CD4-positive, alpha-beta memory T cell (primary cell): ENCODE results near the gene NAT16. TPM values are rescaled to one million over a fixed set of nuclear protein-coding genes. Genes with fewer than 3 reads are reported as not detected.

Experiments used
- CTCF ChIA-PET: fragments of 350-600 bp; sonication (Branson Sonifier 250); formaldehyde crosslinking; loops from one replicate; lab custom pipeline; 2021; ENCODE audit warnings: inconsistent platforms; ENCODE audit not compliant: partially characterized antibody; lab: Charles Lee
- POLR2A ChIA-PET: fragments of 350-600 bp; sonication (Branson Sonifier 250); formaldehyde crosslinking; loops from one replicate; lab custom pipeline; 2021; ENCODE audit not compliant: partially characterized antibody; lab: Charles Lee
- DNase-seq, 5 donors: peaks; one replicate each; pipeline versions ENCODE4 v3.0.0 to v3.0.0-alpha.2; 2020 to 2022; ENCODE audit warnings: mixed read lengths in 1 of 5
- H3K27ac ChIP-seq: one replicate; pipeline ENCODE4 v1.7.0; 2013; ENCODE audit warnings: low read depth, low read length
- H3K27me3 ChIP-seq: 2 replicates; pipeline ENCODE4 v1.7.0; 2013; ENCODE audit warnings: mild to moderate bottlenecking, low read length, moderate library complexity; ENCODE audit not compliant: insufficient read depth
- H3K36me3 ChIP-seq: 2 replicates; pipeline ENCODE4 v1.7.0; 2013; ENCODE audit warnings: mild to moderate bottlenecking, low read length, moderate library complexity; ENCODE audit not compliant: insufficient read depth
- H3K4me1 ChIP-seq: 2 replicates; pipeline ENCODE4 v1.7.0; 2013; ENCODE audit warnings: mild to moderate bottlenecking, low read length, moderate library complexity; ENCODE audit not compliant: insufficient read depth
- H3K4me3 ChIP-seq, 2 donors: one replicate each; pipeline ENCODE4 v1.7.0; 2013; ENCODE audit warnings: low read length in 2 of 2, mild to moderate bottlenecking in 1 of 2
- H3K9me3 ChIP-seq, 2 donors: one replicate each; pipeline ENCODE4 v1.7.0; 2013; ENCODE audit warnings: low read length in 2 of 2, control low read depth in 1 of 2; ENCODE audit not compliant: control insufficient read depth in 1 of 2
- H3K27ac Mint-ChIP-seq, 7 donors: one replicate each; pipeline ENCODE4 v1.8.0; 2020 to 2021; ENCODE audit warnings: mixed read lengths in 7 of 7, mild to moderate bottlenecking in 6 of 7, inconsistent platforms in 3 of 7, moderate library complexity in 3 of 7
- H3K27me3 Mint-ChIP-seq, 2 donors: one replicate each; pipeline ENCODE4 v1.8.0; 2020 to 2021; ENCODE audit warnings: mixed read lengths in 2 of 2
- H3K36me3 Mint-ChIP-seq, 2 donors: one replicate each; pipeline ENCODE4 v1.8.0; 2020 to 2021; ENCODE audit warnings: mixed read lengths in 2 of 2, inconsistent platforms in 1 of 2, mild to moderate bottlenecking in 1 of 2
- H3K4me1 Mint-ChIP-seq, 4 donors: one replicate each; pipeline ENCODE4 v1.8.0; 2020 to 2021; ENCODE audit warnings: mixed read lengths in 4 of 4, mild to moderate bottlenecking in 1 of 4
- H3K4me3 Mint-ChIP-seq, 8 donors: one replicate each; pipeline ENCODE4 v1.8.0; 2020 to 2021; ENCODE audit warnings: mixed read lengths in 8 of 8, mild to moderate bottlenecking in 7 of 8, moderate library complexity in 6 of 8, inconsistent platforms in 3 of 8
- H3K9me3 Mint-ChIP-seq, 8 donors: one replicate each; pipeline ENCODE4 v1.8.0; 2020 to 2021; ENCODE audit warnings: mixed read lengths in 8 of 8, mild to moderate bottlenecking in 5 of 8, inconsistent platforms in 3 of 8, moderate library complexity in 1 of 8
- intact Hi-C: fragments of 100-400 bp; cut with micrococcal nuclease; formaldehyde crosslinking; loops from one replicate; pipeline ENCODE4 v1.15.1; 2023
- polyA plus RNA-seq, 2 donors: library from polyadenylated mRNA; unstranded; fragments of 300-500 nt; fragmentation: Illumina TruSeq; gene quantifications; one replicate each; pipeline ENCODE4 v1.2.3, GENCODE V29; 2021
- total RNA-seq, 2 experiments: library from RNA; stranded (reverse); gene quantifications; one replicate each; pipeline ENCODE4 v1.2.3, GENCODE V29; 2021

The NAT16 gene
- total and polyA plus RNA-seq, 4 experiments from 2014 or later = not detected

DNA sequence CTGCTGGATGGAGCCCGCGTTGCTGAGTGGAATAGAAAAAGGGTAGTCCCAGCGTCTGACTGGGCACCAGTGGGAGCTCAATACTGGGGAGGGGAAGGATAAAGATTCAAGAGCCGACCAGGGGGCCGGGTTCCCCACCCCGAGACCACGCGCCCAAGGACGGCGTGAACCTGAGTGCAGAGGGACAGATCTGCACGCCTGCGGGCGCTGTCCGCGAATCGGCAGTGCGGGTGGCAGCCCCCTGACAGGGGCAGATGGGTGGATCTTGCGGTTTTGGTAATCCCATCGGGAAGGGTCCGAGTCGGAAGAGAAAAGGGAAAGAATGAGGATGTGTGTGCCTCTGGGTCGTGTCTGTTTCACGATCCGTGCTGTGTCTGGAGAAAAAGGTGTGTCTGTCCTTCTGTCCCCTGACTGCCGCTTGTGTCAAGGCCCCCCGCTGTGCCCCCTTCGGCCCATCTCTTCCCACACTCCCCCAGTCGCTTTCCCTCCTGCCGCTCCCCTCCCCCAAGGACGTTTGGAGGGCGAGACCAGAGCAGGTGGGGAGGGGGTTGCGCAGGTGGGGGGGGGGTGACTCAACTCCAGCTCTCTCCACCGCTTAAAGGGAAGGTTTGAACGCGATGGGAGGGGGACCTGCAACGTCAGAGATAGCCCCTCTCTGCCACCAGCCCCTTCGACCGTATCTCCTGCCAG lies 14.0 kb downstream of the NAT16 start:
- intact Hi-C loops = loop anchor here (1.0 to 10.0 kb wide), 3 partner anchors 12 to 279 kb away; partner anchors contain the start of genes AP1S1, PLOD3, UFSP1 and ZNHIT1
- Mint-ChIP-seq H3K4me1 (peaks cover 28 to 56% (median 43%) of the 10 kb centered on the region in 4 donors), H3K27ac (peak overlapping the region in 6 of 7 donors; percentile 74 to 93 (median 88)), H3K4me3 (peak overlapping the region; percentile 63 to 87 (median 78)), H3K27me3 (peaks cover 51 to 54% of the 10 kb centered on the region in 2 donors), H3K9me3 (peaks cover 0 to 4% (median 0%) of the 10 kb centered on the region in 8 donors), H3K36me3 (peaks cover 3 to 4% of the 10 kb centered on the region in 2 donors)
- POLR2A ChIA-PET = interaction anchor here (0.8 to 1.7 kb wide), 5 partner anchors 22 to 276 kb away, joined by 3 to 7 read pairs (median 3); partner anchors contain the start of genes UFSP1 and ZNHIT1
- Histone ChIP-seq H3K36me3 (no peaks in the 10 kb centered on the region), H3K4me1 (peaks cover 61% of the 10 kb centered on the region), H3K4me3 (peak overlapping the region in 1 of 2 donors; percentile 23), H3K9me3 (no peaks in the 10 kb centered on the region), H3K27ac (no peak overlapping the region), H3K27me3 (peaks cover 70% of the 10 kb centered on the region)
- CTCF ChIA-PET = interaction anchor here (1.5 to 3.2 kb wide), 2 partner anchors 10 to 22 kb away, joined by 5 to 25 read pairs; no protein-coding TSS in a partner anchor
- DNase-seq = no peak

DNA sequence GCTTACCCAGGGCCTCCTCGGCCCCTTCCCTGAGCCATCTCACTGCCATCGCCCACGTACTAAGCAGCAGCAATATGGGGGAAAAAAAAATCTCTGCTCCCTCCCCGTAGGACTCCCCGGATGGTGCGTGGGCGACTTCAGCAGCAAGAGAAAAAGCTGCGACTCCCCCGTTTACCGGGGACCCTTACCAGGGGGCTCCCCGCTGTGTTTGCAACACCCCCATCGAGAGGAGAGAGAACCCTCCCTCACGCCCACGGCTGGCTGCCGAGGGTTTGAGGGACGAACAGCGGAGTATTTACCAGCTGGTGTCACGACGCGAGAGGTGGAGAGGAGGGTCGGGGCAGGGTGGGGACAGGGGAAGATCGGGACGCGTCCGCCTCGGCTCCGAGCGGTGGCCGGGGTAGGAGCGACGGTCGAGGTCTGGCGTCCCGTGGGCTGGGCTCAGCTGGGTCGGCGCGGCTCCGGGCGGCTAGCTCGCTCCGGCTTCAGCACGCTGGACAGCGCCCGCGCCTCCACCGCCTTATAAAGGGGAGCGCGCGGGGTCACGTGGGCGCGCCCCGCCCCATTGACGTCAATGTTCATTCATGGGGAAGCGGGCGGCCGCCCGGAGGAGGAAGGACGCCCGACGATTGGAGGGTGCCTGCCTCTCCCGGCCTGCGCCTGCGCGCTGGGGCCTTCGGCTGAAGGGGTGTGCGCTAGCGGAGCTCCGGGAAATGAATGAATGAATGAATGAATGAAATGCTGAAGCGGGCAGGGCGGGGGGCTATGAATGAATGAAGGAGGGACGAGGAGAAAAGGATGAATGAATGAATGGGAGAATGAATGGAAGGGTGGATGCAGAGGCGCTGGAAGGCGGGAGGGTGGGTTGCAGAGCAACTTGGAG lies 14.8 kb downstream of the NAT16 start, which contains the start of gene VGF:
TSS of gene VGF (minus strand) at position 495 of the 883 bp plus-strand sequence. CDS start 726 bp downstream, outside the sequence.
- peaks cover 20 to 48% (median 35%) of the 10 kb centered on the region in 4 donors for H3K4me1 Mint-ChIP-seq
- POLR2A ChIA-PET = interaction anchor here (0.8 to 1.7 kb wide), 7 partner anchors 10 to 290 kb away, joined by 3 to 7 read pairs (median 3); partner anchors contain the start of genes SRRT, UFSP1 and ZNHIT1
- peaks cover 4 to 10% of the 10 kb centered on the region in 2 donors for H3K36me3 Mint-ChIP-seq
- peaks cover 0 to 4% (median 0%) of the 10 kb centered on the region in 8 donors for H3K9me3 Mint-ChIP-seq
- CTCF ChIA-PET = interaction anchor here (0.7 to 3.2 kb wide), 4 partner anchors 9 to 29 kb away, joined by 3 to 25 read pairs (median 4); no protein-coding TSS in a partner anchor
- Histone ChIP-seq H3K27ac (no peak within 1 kb of the TSS), H3K36me3 (no peaks in the 10 kb centered on the region), H3K9me3 (no peaks in the 10 kb centered on the region), H3K27me3 (peaks cover 62% of the 10 kb centered on the region), H3K4me3 (peak within 1 kb of the TSS in 1 of 2 donors; percentile 23), H3K4me1 (peaks cover 53% of the 10 kb centered on the region)
- peak; percentile 89 to 92 (median 90) for DNase-seq
- peak within 1 kb of the TSS; percentile 74 to 93 (median 88) for H3K27ac Mint-ChIP-seq
- H3K27me3 Mint-ChIP-seq = peaks cover 46 to 47% of the 10 kb centered on the region in 2 donors
- H3K4me3 Mint-ChIP-seq = peak within 1 kb of the TSS; percentile 63 to 87 (median 78)
- intact Hi-C loops = loop anchor here (1.0 to 10.0 kb wide), 3 partner anchors 11 to 278 kb away; partner anchors contain the start of genes AP1S1, PLOD3, UFSP1 and ZNHIT1

DNA sequence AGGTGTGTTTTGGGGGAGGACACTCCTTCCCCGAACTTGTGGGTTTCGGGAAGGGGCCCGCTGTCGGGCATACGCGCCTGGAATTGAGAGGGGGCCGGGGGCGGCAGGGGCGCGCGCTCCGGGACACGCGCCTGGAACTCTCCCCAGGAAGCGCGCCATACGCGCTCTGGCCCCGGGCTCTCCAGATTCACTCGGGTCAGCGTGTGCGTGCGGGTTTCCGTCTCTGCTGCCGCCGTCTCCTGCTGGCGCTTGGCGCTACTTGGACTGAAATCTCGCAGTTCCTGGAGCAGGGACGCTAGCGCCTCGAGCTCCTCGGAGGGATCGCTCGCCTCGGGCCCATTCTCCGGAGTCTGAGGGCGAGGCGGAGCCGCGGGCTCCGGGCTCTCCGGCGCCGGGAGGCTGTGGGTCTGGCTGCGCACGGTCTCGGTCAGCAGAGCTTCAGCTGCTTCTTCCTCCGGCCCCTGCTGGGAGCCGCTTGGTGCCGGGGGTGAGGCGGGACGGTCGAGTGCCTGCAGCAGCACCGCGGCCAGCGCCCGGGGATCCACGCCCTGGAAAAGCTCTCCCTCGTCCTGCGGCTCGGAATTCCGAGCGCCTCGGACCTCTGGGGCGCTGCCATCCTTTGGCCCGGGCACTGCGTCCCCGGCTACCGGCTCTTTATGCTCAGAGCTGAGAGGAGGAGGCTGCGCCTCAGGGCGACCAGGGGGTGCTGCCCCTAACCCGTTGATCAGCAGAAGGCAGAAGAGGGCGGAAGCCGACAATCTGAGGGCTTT lies 15.8 kb downstream of the NAT16 start:
- H3K9me3 ChIP-seq = no peaks in the 10 kb centered on the region
- H3K9me3 Mint-ChIP-seq = peaks cover 0 to 4% (median 0%) of the 10 kb centered on the region in 8 donors
- H3K36me3 ChIP-seq = no peaks in the 10 kb centered on the region
- H3K27ac ChIP-seq = no peak overlapping the region
- intact Hi-C loops = loop anchor here (10.0 kb wide), 1 partner anchor 51 kb away; the partner anchor contains the start of genes PLOD3 and ZNHIT1
- peaks cover 51% of the 10 kb centered on the region for H3K27me3 ChIP-seq
- peaks cover 13 to 37% (median 26%) of the 10 kb centered on the region in 4 donors for H3K4me1 Mint-ChIP-seq
- peaks cover 43% of the 10 kb centered on the region for H3K4me1 ChIP-seq
- POLR2A ChIA-PET = interaction anchor here (0.8 to 1.7 kb wide), 3 partner anchors 9 to 289 kb away, joined by 3 to 7 read pairs (median 3); partner anchors contain the start of gene SRRT
- no peak overlapping the region for H3K4me3 ChIP-seq
- peak overlapping the region in 7 of 8 donors; percentile 25 to 87 (median 52) for H3K4me3 Mint-ChIP-seq
- peaks cover 7 to 18% of the 10 kb centered on the region in 2 donors for H3K36me3 Mint-ChIP-seq
- DNase-seq = peak in 1 of 5 donors; percentile 27
- CTCF ChIA-PET = interaction anchor here (1.1 to 3.2 kb wide), 2 partner anchors 20 to 26 kb away, joined by 3 to 25 read pairs; no protein-coding TSS in a partner anchor
- H3K27me3 Mint-ChIP-seq = peaks cover 39 to 41% of the 10 kb centered on the region in 2 donors
- H3K27ac Mint-ChIP-seq = peak overlapping the region in 2 of 7 donors; percentile 48 to 88

- peaks cover 9 to 26% of the 10 kb centered on the region in 2 donors for H3K36me3 Mint-ChIP-seq
- POLR2A ChIA-PET = interaction anchor here (0.8 to 1.3 kb wide), 2 partner anchors 8 to 54 kb away, joined by 3 read pairs; partner anchors contain the start of genes PLOD3 and ZNHIT1
- H3K27me3 ChIP-seq = peaks cover 43% of the 10 kb centered on the region
Observed at GRCh38 chr7:101163279-101164070, 16.6 kb downstream of the NAT16 start.

DNA sequence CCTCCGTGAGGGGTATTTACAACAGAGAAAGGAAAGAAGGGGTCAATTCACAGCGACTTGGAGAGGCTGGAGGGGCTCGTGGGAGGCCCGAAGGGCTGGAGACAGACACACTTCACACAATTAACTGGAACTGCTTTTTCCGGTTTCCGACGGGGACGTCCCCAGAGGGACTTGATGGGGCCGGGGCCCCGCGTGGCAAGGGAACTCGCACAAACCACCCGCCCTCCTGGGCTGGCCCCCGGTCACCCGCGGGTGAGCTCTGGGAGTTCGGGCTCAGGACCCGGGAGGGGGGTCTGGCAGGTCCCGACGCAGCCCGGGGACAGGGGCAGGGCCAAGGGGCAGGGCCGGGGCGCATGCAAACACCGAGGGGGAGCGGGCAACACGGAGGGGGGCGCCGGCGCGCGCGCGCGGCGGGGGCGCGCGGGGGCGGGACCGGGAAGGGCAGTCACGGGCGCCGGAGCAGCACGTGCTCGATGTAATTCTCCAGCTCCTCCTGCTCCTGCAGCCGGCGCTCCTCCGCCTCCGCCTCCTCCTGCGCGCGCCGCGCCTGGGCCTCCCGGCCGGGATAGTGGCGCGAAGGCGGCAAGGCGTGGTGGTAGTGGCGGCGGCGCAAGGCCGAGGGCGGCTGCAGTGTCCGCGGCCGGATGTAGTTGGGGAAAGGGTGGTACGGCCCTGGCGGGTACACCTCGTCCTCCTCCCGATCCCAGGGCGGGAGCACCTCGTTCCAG lies 17.4 kb downstream of the NAT16 start:
- Histone ChIP-seq H3K9me3 (no peaks in the 10 kb centered on the region), H3K27me3 (peaks cover 36% of the 10 kb centered on the region), H3K4me3 (no peak overlapping the region), H3K4me1 (peaks cover 39% of the 10 kb centered on the region), H3K27ac (no peak overlapping the region), H3K36me3 (no peaks in the 10 kb centered on the region)
- peaks cover 0 to 4% (median 0%) of the 10 kb centered on the region in 8 donors for H3K9me3 Mint-ChIP-seq
- H3K27me3 Mint-ChIP-seq = peaks cover 27 to 28% of the 10 kb centered on the region in 2 donors
- peaks cover 14 to 30% of the 10 kb centered on the region in 2 donors for H3K36me3 Mint-ChIP-seq
- DNase-seq = no peak
- H3K4me3 Mint-ChIP-seq = peak overlapping the region; percentile 46 to 79 (median 63)
- ChIA-PET CTCF (interaction anchor here (1.2 to 2.7 kb wide), 3 partner anchors 9 to 30 kb away, joined by 3 to 11 read pairs (median 3); no protein-coding TSS in a partner anchor), POLR2A (interaction anchor here (1.3 kb wide), 1 partner anchor 54 kb away, joined by 3 read pairs; the partner anchor contains the start of genes PLOD3 and ZNHIT1)
- no peak overlapping the region for H3K27ac Mint-ChIP-seq
- intact Hi-C loops = loop anchor here (10.0 kb wide), 1 partner anchor 52 kb away; the partner anchor contains the start of genes PLOD3 and ZNHIT1
- H3K4me1 Mint-ChIP-seq = peaks cover 11 to 29% (median 19%) of the 10 kb centered on the region in 4 donors

More at GRCh38 chr7:101163279-101164070, 16.6 kb downstream of the NAT16 start:
- Mint-ChIP-seq H3K27me3 (peaks cover 34 to 35% of the 10 kb centered on the region in 2 donors), H3K9me3 (peaks cover 0 to 4% (median 0%) of the 10 kb centered on the region in 8 donors), H3K4me1 (peaks cover 11 to 32% (median 22%) of the 10 kb centered on the region in 4 donors), H3K27ac (no peak overlapping the region), H3K4me3 (peak overlapping the region; percentile 70 to 81 (median 72))
- Histone ChIP-seq H3K36me3 (no peaks in the 10 kb centered on the region), H3K27ac (no peak overlapping the region), H3K4me3 (peak overlapping the region in 1 of 2 donors; percentile 47), H3K9me3 (no peaks in the 10 kb centered on the region), H3K4me1 (peaks cover 39% of the 10 kb centered on the region)
- CTCF ChIA-PET = interaction anchor here (1.2 to 3.2 kb wide), 4 partner anchors 8 to 29 kb away, joined by 3 to 25 read pairs (median 7); no protein-coding TSS in a partner anchor
- intact Hi-C loops = loop anchor here (10.0 kb wide), 1 partner anchor 51 kb away; the partner anchor contains the start of genes PLOD3 and ZNHIT1
- DNase-seq = peak in 1 of 5 donors; percentile 37
